IPS DF 4.7 (cell line): ENCODE measurements around the gene KCTD10.
"Not testable (repeated sequence)": the region's sequence is repeated elsewhere in the genome, so short reads cannot be mapped to it uniquely, and the experiment has no call there.

Source experiments
- DNase-seq: peaks from one replicate; pipeline ENCODE4 v3.0.0-alpha.2; 2013; ENCODE audit warnings: low spot score; ENCODE audit errors: extremely low read depth

The KCTD10 gene

DNA sequence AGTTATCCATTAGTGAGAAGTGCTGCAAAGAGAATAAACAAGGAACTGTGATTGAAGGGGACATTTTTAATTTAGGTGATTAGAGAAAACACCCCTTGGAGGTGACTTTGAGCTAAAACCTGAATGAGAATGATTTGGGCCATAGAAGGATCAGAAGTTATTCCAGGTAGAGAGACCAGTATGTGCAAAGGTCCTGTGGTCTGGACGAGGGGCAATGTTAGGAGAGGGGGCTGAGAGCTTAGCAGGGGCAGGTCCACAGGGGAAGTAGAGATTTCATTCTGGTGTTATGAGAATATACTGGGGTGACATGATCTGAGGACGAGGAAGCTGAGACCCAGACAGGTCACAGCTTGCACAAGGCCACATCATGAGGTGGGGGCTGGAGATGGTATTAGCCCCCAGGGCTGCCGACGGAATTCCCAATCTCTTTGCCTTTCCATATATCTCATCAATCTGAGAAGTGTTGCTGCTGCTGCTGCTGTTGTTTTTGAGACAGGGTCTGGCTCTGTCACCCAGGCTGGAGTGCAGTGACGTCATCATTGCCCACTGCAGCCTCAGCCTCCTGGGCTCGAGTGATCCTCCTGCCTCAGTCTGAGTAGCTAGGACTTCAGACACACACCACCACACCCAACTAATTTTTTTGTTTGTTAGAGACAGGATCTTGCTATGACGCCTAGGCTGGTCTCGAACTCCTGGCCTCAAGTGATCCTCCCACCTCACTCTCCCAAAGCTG lies 55.6 kb downstream of the KCTD10 start:
- DNase-seq, result no peak

- no peak for DNase-seq
Measured at GRCh38 chr12:109418848-109419480, 58.1 kb downstream of the KCTD10 start.

DNA sequence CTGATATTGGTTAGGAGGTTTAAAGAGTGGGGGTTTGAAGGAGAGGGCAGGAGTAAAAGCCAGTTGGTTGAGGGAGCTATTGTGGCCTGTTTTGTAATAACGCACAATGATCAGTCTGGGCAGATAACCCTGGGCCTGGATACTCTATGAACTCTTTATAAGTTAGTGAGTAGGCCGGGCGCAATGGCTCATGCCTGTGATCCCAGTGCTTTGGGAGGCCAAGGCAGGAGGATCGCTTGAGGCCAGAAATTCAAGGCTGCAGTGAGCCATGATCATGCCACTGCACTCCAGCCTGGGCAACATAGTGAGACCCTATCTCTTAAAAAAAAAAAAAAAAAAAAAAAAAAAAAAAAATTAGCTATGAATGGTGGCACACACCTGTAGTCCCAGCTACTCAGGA lies 71.0 kb downstream of the KCTD10 start:
- DNase-seq, result not testable (repeated sequence)

- DNase-seq, result not testable (repeated sequence)
Measured at GRCh38 chr12:109404841-109405240, 72.3 kb downstream of the KCTD10 start.
